ENCODE data around the gene DIAPH2. TPM values are rescaled to one million over a fixed set of nuclear protein-coding genes. Genes with fewer than 3 reads are reported as not detected.

DIAPH2 gene
- total and polyA plus RNA-seq, 2 of the 13 experiments (the other 11 are each of a cell fraction or from before 2014, with no cell fraction given): 2.1 to 8.5 TPM

DNA sequence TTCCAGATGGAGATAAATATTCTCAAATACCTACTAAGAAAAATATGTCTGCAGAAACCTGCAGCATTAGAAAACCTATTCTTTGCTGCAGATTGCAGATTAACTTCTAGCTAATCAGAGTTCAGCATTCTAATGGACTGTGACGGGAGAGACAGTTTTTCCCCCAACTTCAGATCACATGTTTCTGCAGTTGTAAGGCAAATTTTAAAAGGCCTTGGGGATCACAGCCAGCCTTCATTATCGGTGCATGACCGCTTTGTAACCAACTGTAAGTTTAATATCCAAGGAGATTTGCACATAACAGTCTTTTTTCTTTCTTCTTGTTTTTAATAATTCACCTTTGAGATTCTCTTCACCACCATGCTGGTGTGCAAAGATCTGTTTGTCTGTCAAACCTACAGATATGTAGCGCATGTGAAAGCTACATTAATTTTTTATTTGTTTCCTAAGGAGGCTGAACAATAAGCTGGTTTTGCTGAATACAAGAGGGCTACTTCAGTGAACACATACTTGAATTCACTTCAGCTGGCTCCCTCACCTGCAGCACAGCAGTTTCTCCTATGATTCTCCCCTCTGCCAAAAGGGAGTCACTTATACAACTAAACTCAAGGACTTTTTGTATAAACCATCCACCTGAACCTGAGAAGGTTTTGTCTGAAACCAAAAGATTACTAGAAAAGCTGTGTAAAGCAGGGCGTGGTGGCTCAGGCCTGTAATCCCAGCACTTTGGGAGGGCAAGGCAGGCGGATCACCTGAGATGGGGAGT, 687.5 kb downstream of the DIAPH2 start:
- no TSS peak for BruUV-seq (replicated peaks)
- Histone ChIP-seq H3K9me3 (ENCODE audit: low read length) (no peaks in the 10 kb centered on the region), H3K36me3 (replicated peaks in 1 of 2; ENCODE audit: control insufficient read depth in 1 of 2, insufficient read depth in 2 of 2, low read length in 2 of 2) (no peaks in the 10 kb centered on the region), H3K79me2 (ENCODE audit: insufficient read depth, low read length) (no peaks in the 10 kb centered on the region), H4K20me1 (ENCODE audit: insufficient read depth, low read length) (no peaks in the 10 kb centered on the region), H3K27ac (ENCODE audit: extremely low read length, insufficient read depth, low read length) (no peak overlapping the region), H3K9ac (ENCODE audit: insufficient read depth, low read depth, low read length) (no peak overlapping the region), H3K4me3 (replicated peaks in 1 of 3; ENCODE audit: insufficient read depth in 1 of 3, low read depth in 2 of 3, low read length in 3 of 3) (no peak overlapping the region), H3K4me2 (ENCODE audit: low read depth, low read length) (no peak overlapping the region), H2AFZ (ENCODE audit: low read length) (no peak overlapping the region), H3K27me3 (ENCODE audit: control insufficient read depth in 1 of 2, insufficient read depth in 2 of 2, low read length in 2 of 2) (no peaks in the 10 kb centered on the region), H3K4me1 (ENCODE audit: insufficient read depth, low read length) (no peaks in the 10 kb centered on the region)
- no peak for DNase-seq (ENCODE audit: low spot score)
- 95% methylated on average over 6 of the region's 6 CpGs for WGBS (ENCODE audit: low lambda C conversion rate)
- no peak for FAIRE-seq
- CTCF ChIA-PET (ENCODE audit: low intra/inter-chr PET ratio, low total read pairs): no interaction called here
- POLR2A ChIA-PET: no interaction called here
- ATAC-seq: no peak
- intact Hi-C loops (cut with micrococcal nuclease; ENCODE audit: unreplicated experiment): no loop called here
- TF ChIP-seq ZNF7 (CRISPR knock-in tag; IDR thresholded peaks at IDR 0.05) (no peak), IKZF1 (IDR thresholded peaks at IDR 0.05) (no peak), ZNF780A (CRISPR knock-in tag; IDR thresholded peaks at IDR 0.05) (no peak), ARHGAP35 (CRISPR knock-in tag; IDR thresholded peaks at IDR 0.05; ENCODE audit: borderline replicate concordance) (no peak), CEBPG (CRISPR knock-in tag; IDR thresholded peaks at IDR 0.05) (no peak), ZBTB7A (CRISPR knock-in tag; IDR thresholded peaks at IDR 0.05) (no peak)
- TF ChIP-seq, protein P1, sequence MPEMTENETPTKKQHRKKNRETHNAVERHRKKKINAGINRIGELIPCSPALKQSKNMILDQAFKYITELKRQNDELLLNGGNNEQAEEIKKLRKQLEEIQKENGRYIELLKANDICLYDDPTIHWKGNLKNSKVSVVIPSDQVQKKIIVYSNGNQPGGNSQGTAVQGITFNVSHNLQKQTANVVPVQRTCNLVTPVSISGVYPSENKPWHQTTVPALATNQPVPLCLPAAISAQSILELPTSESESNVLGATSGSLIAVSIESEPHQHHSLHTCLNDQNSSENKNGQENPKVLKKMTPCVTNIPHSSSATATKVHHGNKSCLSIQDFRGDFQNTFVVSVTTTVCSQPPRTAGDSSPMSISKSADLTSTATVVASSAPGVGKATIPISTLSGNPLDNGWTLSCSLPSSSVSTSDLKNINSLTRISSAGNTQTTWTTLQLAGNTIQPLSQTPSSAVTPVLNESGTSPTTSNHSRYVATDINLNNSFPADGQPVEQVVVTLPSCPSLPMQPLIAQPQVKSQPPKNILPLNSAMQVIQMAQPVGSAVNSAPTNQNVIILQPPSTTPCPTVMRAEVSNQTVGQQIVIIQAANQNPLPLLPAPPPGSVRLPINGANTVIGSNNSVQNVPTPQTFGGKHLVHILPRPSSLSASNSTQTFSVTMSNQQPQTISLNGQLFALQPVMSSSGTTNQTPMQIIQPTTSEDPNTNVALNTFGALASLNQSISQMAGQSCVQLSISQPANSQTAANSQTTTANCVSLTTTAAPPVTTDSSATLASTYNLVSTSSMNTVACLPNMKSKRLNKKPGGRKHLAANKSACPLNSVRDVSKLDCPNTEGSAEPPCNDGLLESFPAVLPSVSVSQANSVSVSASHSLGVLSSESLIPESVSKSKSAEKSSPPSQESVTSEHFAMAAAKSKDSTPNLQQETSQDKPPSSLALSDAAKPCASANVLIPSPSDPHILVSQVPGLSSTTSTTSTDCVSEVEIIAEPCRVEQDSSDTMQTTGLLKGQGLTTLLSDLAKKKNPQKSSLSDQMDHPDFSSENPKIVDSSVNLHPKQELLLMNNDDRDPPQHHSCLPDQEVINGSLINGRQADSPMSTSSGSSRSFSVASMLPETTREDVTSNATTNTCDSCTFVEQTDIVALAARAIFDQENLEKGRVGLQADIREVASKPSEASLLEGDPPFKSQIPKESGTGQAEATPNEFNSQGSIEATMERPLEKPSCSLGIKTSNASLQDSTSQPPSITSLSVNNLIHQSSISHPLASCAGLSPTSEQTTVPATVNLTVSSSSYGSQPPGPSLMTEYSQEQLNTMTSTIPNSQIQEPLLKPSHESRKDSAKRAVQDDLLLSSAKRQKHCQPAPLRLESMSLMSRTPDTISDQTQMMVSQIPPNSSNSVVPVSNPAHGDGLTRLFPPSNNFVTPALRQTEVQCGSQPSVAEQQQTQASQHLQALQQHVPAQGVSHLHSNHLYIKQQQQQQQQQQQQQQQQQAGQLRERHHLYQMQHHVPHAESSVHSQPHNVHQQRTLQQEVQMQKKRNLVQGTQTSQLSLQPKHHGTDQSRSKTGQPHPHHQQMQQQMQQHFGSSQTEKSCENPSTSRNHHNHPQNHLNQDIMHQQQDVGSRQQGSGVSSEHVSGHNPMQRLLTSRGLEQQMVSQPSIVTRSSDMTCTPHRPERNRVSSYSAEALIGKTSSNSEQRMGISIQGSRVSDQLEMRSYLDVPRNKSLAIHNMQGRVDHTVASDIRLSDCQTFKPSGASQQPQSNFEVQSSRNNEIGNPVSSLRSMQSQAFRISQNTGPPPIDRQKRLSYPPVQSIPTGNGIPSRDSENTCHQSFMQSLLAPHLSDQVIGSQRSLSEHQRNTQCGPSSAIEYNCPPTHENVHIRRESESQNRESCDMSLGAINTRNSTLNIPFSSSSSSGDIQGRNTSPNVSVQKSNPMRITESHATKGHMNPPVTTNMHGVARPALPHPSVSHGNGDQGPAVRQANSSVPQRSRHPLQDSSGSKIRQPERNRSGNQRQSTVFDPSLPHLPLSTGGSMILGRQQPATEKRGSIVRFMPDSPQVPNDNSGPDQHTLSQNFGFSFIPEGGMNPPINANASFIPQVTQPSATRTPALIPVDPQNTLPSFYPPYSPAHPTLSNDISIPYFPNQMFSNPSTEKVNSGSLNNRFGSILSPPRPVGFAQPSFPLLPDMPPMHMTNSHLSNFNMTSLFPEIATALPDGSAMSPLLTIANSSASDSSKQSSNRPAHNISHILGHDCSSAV (CRISPR knock-in tag; IDR thresholded peaks at IDR 0.05; ENCODE audit: borderline replicate concordance): no peak
- TF ChIP-seq, protein P2, sequence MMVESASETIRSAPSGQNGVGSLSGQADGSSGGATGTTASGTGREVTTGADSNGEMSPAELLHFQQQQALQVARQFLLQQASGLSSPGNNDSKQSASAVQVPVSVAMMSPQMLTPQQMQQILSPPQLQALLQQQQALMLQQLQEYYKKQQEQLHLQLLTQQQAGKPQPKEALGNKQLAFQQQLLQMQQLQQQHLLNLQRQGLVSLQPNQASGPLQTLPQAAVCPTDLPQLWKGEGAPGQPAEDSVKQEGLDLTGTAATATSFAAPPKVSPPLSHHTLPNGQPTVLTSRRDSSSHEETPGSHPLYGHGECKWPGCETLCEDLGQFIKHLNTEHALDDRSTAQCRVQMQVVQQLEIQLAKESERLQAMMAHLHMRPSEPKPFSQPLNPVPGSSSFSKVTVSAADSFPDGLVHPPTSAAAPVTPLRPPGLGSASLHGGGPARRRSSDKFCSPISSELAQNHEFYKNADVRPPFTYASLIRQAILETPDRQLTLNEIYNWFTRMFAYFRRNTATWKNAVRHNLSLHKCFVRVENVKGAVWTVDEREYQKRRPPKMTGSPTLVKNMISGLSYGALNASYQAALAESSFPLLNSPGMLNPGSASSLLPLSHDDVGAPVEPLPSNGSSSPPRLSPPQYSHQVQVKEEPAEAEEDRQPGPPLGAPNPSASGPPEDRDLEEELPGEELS (CRISPR knock-in tag; IDR thresholded peaks at IDR 0.05): no peak
- in situ Hi-C loops (cut with HindIII; ENCODE audit: extremely low pct_ligation_motif_present, low pct_unique_long_range_greater_than_20kb): no loop called here

Data from HepG2 (cell line).